Activated CD4-positive, alpha-beta T cell treated with anti-CD3 and anti-CD28 coated beads, Interleukin-2, amount 10 ng/mL, durations not matched to agents 7 days and 5 days (primary cell): Measurements from ENCODE around the gene TTC16. TPM values are rescaled to one million over a fixed set of nuclear protein-coding genes. Genes with fewer than 3 reads are reported as not detected.

Experiments
- CTCF ChIA-PET: fragments of 350-600 bp; sonication (Branson Sonifier 250); formaldehyde crosslinking; loops from one replicate; lab custom pipeline; 2021; ENCODE audit warnings: antibody characterized with exemption; lab: Charles Lee
- POLR2A ChIA-PET: fragments of 350-600 bp; sonication (Branson Sonifier 250); formaldehyde crosslinking; loops from one replicate; lab custom pipeline; 2021; ENCODE audit warnings: antibody characterized with exemption; lab: Charles Lee
- DNase-seq: peaks from one replicate; pipeline ENCODE4 v3.0.0-alpha.2; 2020
- H3K27ac Mint-ChIP-seq: one replicate; pipeline ENCODE4 v1.8.0; 2021; ENCODE audit warnings: mild to moderate bottlenecking, moderate library complexity, mixed read lengths
- H3K27me3 Mint-ChIP-seq: one replicate; pipeline ENCODE4 v1.8.0; 2021; ENCODE audit warnings: mixed read lengths
- H3K36me3 Mint-ChIP-seq: one replicate; pipeline ENCODE4 v1.8.0; 2021; ENCODE audit warnings: low read depth, mixed read lengths
- H3K4me1 Mint-ChIP-seq: one replicate; pipeline ENCODE4 v1.8.0; 2021; ENCODE audit warnings: mixed read lengths
- H3K4me3 Mint-ChIP-seq: one replicate; pipeline ENCODE4 v1.8.0; 2021; ENCODE audit warnings: mild to moderate bottlenecking, moderate library complexity, mixed read lengths
- H3K9me3 Mint-ChIP-seq: one replicate; pipeline ENCODE4 v1.8.0; 2021; ENCODE audit warnings: mixed read lengths
- total RNA-seq, 2 experiments: library from RNA; stranded (reverse); gene quantifications; one replicate each; pipeline ENCODE4 v1.2.3, GENCODE V29; 2021

Gene TTC16
- total RNA-seq = 1 to 10 TPM; 1.2 to 1.6 TPM

- H3K4me1 Mint-ChIP-seq = peaks cover 36% of the 10 kb centered on the region
- peak; percentile 98 for DNase-seq
- H3K4me3 Mint-ChIP-seq = peak within 1 kb of the TSS; percentile 90
- H3K27me3 Mint-ChIP-seq = no peaks in the 10 kb centered on the region
- ChIA-PET CTCF (interaction anchor here (0.5 to 3.6 kb wide), 6 partner anchors 10 to 206 kb away, joined by 3 to 31 read pairs (median 6); partner anchors contain the start of gene TOR2A), POLR2A (no interaction called here)
- peaks cover 2% of the 10 kb centered on the region for H3K36me3 Mint-ChIP-seq
- H3K9me3 Mint-ChIP-seq = no peaks in the 10 kb centered on the region
- H3K27ac Mint-ChIP-seq = peak within 1 kb of the TSS; percentile 88
Observed at GRCh38 chr9:127715470-127716337, at the start of gene TTC16, which contains the start of gene PTRH1. TTC16 (plus strand) TSS chr9:127716079; CDS start chr9:127716146, 67 bp downstream. PTRH1 (minus strand) TSS chr9:127715663; CDS start chr9:127715639, 24 bp downstream.

GRCh38 chr9:127667127-127667844, 48.6 kb upstream of the TTC16 start:
- H3K27ac Mint-ChIP-seq = no peak overlapping the region
- ChIA-PET CTCF (interaction anchor here (0.6 to 2.0 kb wide), 4 partner anchors 9 to 45 kb away, joined by 3 to 8 read pairs (median 4); no protein-coding TSS in a partner anchor), POLR2A (no interaction called here)
- H3K4me3 Mint-ChIP-seq = no peak overlapping the region
- H3K4me1 Mint-ChIP-seq = no peaks in the 10 kb centered on the region
- no peak for DNase-seq
- H3K27me3 Mint-ChIP-seq = peaks cover 2% of the 10 kb centered on the region
- H3K36me3 Mint-ChIP-seq = no peaks in the 10 kb centered on the region
- H3K9me3 Mint-ChIP-seq = no peaks in the 10 kb centered on the region

GRCh38 chr9:127667906-127668305, 48.0 kb upstream of the TTC16 start:
- H3K4me1 Mint-ChIP-seq = no peaks in the 10 kb centered on the region

GRCh38 chr9:127673234-127673633, 42.6 kb upstream of the TTC16 start:
- H3K4me3 Mint-ChIP-seq = no peak overlapping the region
- no peak for DNase-seq
- no peaks in the 10 kb centered on the region for H3K4me1 Mint-ChIP-seq
- CTCF ChIA-PET = no interaction called here
- no peaks in the 10 kb centered on the region for H3K36me3 Mint-ChIP-seq
- H3K27me3 Mint-ChIP-seq = peaks cover under 1% of the 10 kb centered on the region
- H3K27ac Mint-ChIP-seq = no peak overlapping the region
- no peaks in the 10 kb centered on the region for H3K9me3 Mint-ChIP-seq
- POLR2A ChIA-PET = no interaction called here

More at GRCh38 chr9:127667906-127668305, 48.0 kb upstream of the TTC16 start:
- no peaks in the 10 kb centered on the region for H3K9me3 Mint-ChIP-seq
- DNase-seq = no peak
- ChIA-PET CTCF (interaction anchor here (0.6 to 2.0 kb wide), 4 partner anchors 8 to 44 kb away, joined by 3 to 8 read pairs (median 4); no protein-coding TSS in a partner anchor), POLR2A (no interaction called here)
- no peak overlapping the region for H3K4me3 Mint-ChIP-seq
- H3K36me3 Mint-ChIP-seq = no peaks in the 10 kb centered on the region
- peaks cover 2% of the 10 kb centered on the region for H3K27me3 Mint-ChIP-seq
- no peak overlapping the region for H3K27ac Mint-ChIP-seq

- no peaks in the 10 kb centered on the region for H3K4me1 Mint-ChIP-seq
- H3K4me3 Mint-ChIP-seq = no peak overlapping the region
- ChIA-PET POLR2A (no interaction called here), CTCF (interaction anchor here (0.7 kb wide), 1 partner anchor 23 kb away, joined by 3 read pairs; no protein-coding TSS in a partner anchor)
- no peaks in the 10 kb centered on the region for H3K27me3 Mint-ChIP-seq
- no peak overlapping the region for H3K27ac Mint-ChIP-seq
- no peak for DNase-seq
- H3K36me3 Mint-ChIP-seq = no peaks in the 10 kb centered on the region
- H3K9me3 Mint-ChIP-seq = no peaks in the 10 kb centered on the region
Observed at GRCh38 chr9:127676638-127677037, 39.2 kb upstream of the TTC16 start.

GRCh38 chr9:127679506-127679905, 36.4 kb upstream of the TTC16 start:
- Mint-ChIP-seq H3K4me3 (no peak overlapping the region), H3K9me3 (no peaks in the 10 kb centered on the region), H3K4me1 (no peaks in the 10 kb centered on the region), H3K27me3 (no peaks in the 10 kb centered on the region), H3K36me3 (no peaks in the 10 kb centered on the region), H3K27ac (no peak overlapping the region)
- ChIA-PET POLR2A (no interaction called here), CTCF (interaction anchor here (1.1 kb wide), 1 partner anchor 55 kb away, joined by 3 read pairs; the partner anchor contains the start of gene TOR2A)
- no peak for DNase-seq

GRCh38 chr9:127680226-127680625, 35.7 kb upstream of the TTC16 start:
- H3K9me3 Mint-ChIP-seq = no peaks in the 10 kb centered on the region
- POLR2A ChIA-PET = no interaction called here
- H3K27me3 Mint-ChIP-seq = no peaks in the 10 kb centered on the region
- no peak overlapping the region for H3K27ac Mint-ChIP-seq
- H3K4me1 Mint-ChIP-seq = no peaks in the 10 kb centered on the region
- no peaks in the 10 kb centered on the region for H3K36me3 Mint-ChIP-seq
- no peak for DNase-seq
- H3K4me3 Mint-ChIP-seq = no peak overlapping the region
- CTCF ChIA-PET = interaction anchor here (1.1 kb wide), 1 partner anchor 55 kb away, joined by 3 read pairs; the partner anchor contains the start of gene TOR2A

- Mint-ChIP-seq H3K4me3 (no peak overlapping the region), H3K9me3 (no peaks in the 10 kb centered on the region)
- CTCF ChIA-PET = interaction anchor here (1.1 kb wide), 1 partner anchor 54 kb away, joined by 3 read pairs; the partner anchor contains the start of gene TOR2A
Observed at GRCh38 chr9:127680846-127681245, 35.0 kb upstream of the TTC16 start.

GRCh38 chr9:127682351-127683136, 33.3 kb upstream of the TTC16 start:
- Mint-ChIP-seq H3K36me3 (no peaks in the 10 kb centered on the region), H3K27ac (no peak overlapping the region), H3K4me3 (no peak overlapping the region), H3K9me3 (no peaks in the 10 kb centered on the region), H3K4me1 (no peaks in the 10 kb centered on the region), H3K27me3 (no peaks in the 10 kb centered on the region)
- CTCF ChIA-PET = interaction anchor here (1.9 kb wide), 1 partner anchor 52 kb away, joined by 5 read pairs; the partner anchor contains the start of gene TOR2A
- no peak for DNase-seq
- POLR2A ChIA-PET = no interaction called here

More at GRCh38 chr9:127680846-127681245, 35.0 kb upstream of the TTC16 start:
- Mint-ChIP-seq H3K4me1 (no peaks in the 10 kb centered on the region), H3K27me3 (no peaks in the 10 kb centered on the region), H3K36me3 (no peaks in the 10 kb centered on the region), H3K27ac (no peak overlapping the region)
- no peak for DNase-seq
- POLR2A ChIA-PET = no interaction called here

- no peak overlapping the region for H3K4me3 Mint-ChIP-seq
Observed at GRCh38 chr9:127683723-127684122, 32.2 kb upstream of the TTC16 start.

GRCh38 chr9:127684576-127684975, 31.3 kb upstream of the TTC16 start:
- Mint-ChIP-seq H3K9me3 (no peaks in the 10 kb centered on the region), H3K4me1 (no peaks in the 10 kb centered on the region), H3K27ac (no peak overlapping the region), H3K4me3 (no peak overlapping the region), H3K36me3 (no peaks in the 10 kb centered on the region), H3K27me3 (no peaks in the 10 kb centered on the region)
- POLR2A ChIA-PET = no interaction called here
- DNase-seq = no peak
- CTCF ChIA-PET = interaction anchor here (0.6 to 1.9 kb wide), 2 partner anchors 50 to 261 kb away, joined by 3 to 5 read pairs; partner anchors contain the start of gene TOR2A

More at GRCh38 chr9:127683723-127684122, 32.2 kb upstream of the TTC16 start:
- CTCF ChIA-PET = interaction anchor here (0.6 to 1.9 kb wide), 2 partner anchors 51 to 79 kb away, joined by 5 to 6 read pairs; partner anchors contain the start of gene TOR2A
- H3K4me1 Mint-ChIP-seq = no peaks in the 10 kb centered on the region
- H3K27me3 Mint-ChIP-seq = no peaks in the 10 kb centered on the region
- no peaks in the 10 kb centered on the region for H3K9me3 Mint-ChIP-seq
- no peak overlapping the region for H3K27ac Mint-ChIP-seq
- POLR2A ChIA-PET = no interaction called here
- no peak for DNase-seq
- no peaks in the 10 kb centered on the region for H3K36me3 Mint-ChIP-seq
